Measurements from ENCODE around the gene EDDM3A.

EDDM3A gene

DNA sequence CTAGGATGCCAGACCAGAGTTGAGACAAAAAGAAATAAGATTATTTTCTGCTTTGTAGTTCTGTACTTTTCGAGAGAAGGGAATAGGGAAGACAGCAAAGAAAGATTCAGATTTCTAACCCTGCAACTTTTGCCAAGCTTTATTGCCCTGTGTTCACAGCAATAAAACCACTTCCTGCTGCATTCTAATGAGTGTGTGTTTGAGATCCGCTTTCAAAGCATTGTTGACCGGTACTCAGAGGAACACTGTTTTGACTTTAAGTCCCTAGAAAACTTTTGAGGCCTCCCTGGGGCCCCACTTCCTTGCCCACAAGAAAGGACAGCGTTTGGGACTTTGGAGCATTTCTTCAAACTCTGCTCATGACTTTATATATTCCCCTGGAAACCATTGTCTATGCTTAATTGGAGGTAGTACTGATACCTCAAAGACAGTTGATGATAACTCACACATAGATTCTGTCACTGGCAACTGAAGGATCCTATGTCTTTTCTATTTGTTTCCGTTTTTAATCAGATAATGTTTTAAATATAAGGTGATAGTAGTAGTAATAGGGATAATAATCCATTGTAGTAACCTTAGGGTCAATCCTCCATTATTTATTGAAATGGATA, 36.7 kb downstream of the EDDM3A start:
- DNase-seq (ENCODE audit: extremely low read depth in 1 of 2, low read depth in 1 of 2), result no peak

DNA sequence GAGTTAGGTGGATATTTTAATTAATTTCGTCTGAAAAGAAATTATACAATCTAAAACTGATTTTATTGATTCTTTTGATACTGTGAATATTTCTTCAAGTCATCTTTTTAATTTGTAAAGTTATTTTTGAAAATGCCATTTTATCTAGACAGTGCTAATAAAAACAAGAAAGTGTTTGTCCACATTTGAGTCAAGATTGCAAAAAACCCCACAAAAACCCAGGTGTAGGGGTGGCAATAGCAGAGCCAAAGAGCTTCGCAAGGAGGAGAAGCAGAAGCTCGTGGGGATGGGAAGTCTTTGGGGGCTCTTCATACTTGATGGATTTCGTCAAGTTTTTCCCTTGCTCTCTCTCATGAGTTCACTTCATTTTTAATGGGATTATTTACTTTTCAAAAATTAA, 41.3 kb downstream of the EDDM3A start:
- DNase-seq (ENCODE audit: extremely low read depth in 1 of 2, low read depth in 1 of 2), result no peak

DNA sequence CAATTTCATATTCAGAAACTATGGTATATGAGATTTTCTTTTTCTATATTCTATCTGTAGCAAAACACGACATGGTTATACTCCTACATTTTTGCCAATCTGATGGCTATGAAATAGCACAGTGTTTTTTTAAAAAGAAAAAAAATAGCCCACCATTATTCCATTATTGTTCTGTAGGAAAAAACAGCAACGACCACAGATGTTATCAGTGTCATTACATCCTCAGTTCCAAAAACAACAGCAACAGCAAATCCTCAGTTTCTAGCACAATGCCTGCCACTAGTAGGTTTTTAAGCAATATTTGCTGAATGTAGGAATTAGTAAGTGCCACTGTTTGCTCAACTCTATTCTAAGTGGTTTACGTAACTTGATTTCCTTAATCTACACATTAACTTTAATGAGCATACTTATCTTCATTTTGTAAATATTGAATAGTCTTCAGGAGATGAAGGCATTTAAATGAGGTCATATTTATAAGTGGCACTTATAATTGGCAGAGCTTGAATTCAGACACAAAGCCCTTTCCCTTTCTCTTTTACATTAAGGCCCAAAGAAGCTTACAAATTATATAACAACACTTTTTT, 43.6 kb downstream of the EDDM3A start:
- DNase-seq (ENCODE audit: extremely low read depth in 1 of 2, low read depth in 1 of 2), result no peak

DNA sequence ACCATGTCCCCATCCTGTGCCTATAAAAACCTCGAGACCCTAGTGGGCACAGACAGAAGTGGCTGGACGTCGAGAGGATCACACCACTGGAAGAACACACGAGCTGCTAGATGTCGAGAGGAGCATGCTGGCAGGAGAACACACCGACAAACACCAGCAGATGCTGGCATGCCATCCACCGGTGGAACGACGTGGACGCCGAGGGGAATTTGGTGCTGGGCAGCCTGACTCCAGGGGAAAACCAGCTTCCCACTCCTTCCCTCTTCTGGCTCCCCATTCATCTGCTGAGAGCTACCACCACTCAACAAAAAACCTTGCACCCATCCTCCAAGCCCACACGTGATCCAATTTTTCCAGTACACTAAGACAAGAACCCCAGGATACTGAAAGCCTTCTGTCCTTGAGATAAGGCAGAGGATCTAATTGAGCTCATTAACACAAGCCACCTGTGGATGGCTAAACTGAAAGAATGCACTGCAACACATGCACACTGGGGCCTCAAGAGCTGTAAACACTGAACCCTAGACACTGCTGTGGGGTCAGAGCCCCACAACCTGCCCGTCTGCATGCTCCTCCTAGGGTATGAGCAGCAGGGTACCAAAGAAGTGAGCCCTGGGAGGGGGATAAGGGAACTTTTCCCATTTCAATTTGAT, 44.9 kb downstream of the EDDM3A start:
- DNase-seq (ENCODE audit: extremely low read depth in 1 of 2, low read depth in 1 of 2), result no peak

DNA sequence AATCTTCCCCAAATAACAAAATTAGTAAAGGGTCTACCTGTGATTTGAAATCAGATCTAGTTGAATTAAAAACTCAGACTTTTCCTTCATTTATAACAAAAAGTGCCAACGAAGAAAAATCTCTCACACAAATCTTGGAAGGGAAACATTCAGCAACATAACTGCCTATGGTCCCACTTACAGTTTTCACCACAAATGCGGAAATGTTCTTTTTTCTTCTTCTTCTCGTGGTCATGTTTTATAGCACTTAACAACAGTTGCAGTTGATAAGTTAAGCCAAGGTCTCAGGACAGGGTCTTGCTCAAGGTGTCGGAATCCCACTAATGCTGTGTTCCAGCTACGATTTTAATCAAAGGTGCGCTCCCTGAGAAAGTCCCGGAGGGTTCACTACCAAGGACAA, 45.5 kb downstream of the EDDM3A start:
- DNase-seq (ENCODE audit: extremely low read depth in 1 of 2, low read depth in 1 of 2), result no peak

DNA sequence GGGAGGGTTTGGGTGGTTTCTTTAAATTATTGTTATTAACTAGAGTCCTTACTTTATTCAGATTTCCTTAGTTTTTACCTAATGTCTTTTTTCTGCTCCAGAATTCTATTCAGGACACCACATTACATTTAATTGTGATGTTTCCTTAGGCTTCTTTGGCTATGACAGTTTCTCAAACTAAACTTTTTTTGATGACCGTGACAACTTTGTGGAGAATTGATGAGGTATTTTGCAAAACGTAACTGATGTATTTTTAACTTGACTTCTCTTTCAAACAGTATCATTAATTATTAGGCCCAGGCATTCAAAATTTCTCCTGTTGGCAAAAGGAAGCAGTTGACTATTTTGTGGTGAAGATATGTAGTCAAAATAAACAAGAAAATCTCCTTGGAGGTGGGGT, 45.9 kb downstream of the EDDM3A start:
- no peak for DNase-seq (ENCODE audit: extremely low read depth in 1 of 2, low read depth in 1 of 2)

DNA sequence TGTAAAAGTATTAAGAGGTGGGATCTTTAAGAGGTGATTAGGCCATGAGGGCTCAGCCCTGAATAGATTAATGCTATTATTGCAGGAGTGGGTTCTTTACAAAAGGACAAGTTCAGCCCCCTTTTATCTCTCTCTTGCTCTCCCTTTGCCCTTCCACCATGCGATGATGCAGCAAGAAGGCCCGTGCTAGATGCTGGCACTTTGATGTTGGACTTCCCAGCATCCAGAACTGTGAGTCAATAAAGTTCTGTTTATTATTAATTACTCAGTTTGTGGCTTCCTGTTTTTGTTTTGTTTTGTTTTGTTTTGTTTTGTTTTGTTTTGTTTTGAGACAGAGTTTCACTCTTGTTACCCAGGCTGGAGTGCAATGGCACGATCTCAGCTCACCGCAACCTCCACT, 46.9 kb downstream of the EDDM3A start:
- DNase-seq (ENCODE audit: extremely low read depth in 1 of 2, low read depth in 1 of 2), result no peak

DNA sequence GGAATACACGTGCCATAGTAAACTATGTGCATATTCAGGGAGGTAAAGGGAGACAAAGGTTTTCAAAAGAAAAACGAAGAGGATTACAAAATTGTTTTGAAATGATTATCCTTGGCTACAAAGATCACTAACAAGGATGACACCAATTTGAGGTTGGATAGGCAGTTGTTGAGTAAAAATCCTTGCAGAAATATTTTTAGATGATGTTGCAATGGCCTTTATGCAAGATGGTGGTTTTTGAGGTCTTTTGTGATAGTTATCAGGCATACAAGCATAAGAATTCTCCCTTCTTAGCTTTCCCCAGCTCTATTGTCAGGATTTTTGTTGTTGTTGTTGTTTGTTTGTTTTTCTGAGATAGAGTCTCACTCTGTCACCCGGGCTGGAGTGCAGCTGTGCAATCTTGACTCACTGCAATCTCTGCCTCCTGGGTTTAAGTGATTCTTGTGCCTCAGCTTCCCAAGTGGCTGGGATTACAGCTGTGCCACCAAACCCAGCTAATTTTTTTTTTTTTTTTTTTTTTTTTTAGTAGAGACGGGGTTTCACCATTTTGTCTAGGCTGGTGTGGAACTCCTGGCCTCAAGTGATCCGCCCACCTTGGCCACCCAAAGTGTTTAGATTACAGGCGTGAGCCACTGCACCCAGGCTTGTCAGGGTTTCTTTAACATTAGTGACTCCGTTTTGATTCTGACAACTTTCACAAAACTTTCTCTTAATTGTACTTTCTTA, 49.1 kb downstream of the EDDM3A start:
- no peak for DNase-seq (ENCODE audit: extremely low read depth in 1 of 2, low read depth in 1 of 2)

DNA sequence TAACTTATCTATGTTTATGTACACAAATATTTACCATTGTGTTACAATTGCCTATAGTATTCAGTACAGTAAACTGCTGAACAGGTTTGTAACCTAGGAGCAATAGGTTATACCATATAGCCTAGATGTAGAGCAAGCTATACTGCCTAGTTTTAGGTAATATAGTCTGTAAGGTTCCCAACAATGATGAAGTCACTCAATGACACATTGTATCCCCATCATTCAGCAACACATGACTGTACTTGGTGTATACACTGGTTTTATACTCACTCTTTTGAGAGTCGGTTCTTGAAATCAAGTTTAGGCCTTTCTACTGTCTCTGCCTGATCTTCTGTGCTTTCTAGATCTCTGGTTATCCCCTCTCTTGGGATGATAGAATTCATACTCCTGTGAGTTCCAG, 51.5 kb downstream of the EDDM3A start:
- DNase-seq (ENCODE audit: extremely low read depth in 1 of 2, low read depth in 1 of 2), result no peak

Data from activated CD8-positive, alpha-beta memory T cell treated with anti-CD3 and anti-CD28 coated beads for 1 hour (primary cell).